Renal cortical epithelial cell (primary cell): ENCODE measurements around the gene FBXO41. TPM values are rescaled to one million over a fixed set of nuclear protein-coding genes. Genes with fewer than 3 reads are reported as not detected.

Source experiments
- DNase-seq: peaks from one replicate; pipeline ENCODE4 v3.0.0-alpha.2; 2011; ENCODE audit warnings: low read depth
- total RNA-seq: library from RNA; depleted of rRNA; stranded (reverse); fragments of >200 nt; gene quantifications from 2 replicates; pipeline ENCODE4 v1.2.3, GENCODE V29; 2014

The FBXO41 gene
- total RNA-seq, 1 donor from 2014 or later, result 6.3 TPM

DNA sequence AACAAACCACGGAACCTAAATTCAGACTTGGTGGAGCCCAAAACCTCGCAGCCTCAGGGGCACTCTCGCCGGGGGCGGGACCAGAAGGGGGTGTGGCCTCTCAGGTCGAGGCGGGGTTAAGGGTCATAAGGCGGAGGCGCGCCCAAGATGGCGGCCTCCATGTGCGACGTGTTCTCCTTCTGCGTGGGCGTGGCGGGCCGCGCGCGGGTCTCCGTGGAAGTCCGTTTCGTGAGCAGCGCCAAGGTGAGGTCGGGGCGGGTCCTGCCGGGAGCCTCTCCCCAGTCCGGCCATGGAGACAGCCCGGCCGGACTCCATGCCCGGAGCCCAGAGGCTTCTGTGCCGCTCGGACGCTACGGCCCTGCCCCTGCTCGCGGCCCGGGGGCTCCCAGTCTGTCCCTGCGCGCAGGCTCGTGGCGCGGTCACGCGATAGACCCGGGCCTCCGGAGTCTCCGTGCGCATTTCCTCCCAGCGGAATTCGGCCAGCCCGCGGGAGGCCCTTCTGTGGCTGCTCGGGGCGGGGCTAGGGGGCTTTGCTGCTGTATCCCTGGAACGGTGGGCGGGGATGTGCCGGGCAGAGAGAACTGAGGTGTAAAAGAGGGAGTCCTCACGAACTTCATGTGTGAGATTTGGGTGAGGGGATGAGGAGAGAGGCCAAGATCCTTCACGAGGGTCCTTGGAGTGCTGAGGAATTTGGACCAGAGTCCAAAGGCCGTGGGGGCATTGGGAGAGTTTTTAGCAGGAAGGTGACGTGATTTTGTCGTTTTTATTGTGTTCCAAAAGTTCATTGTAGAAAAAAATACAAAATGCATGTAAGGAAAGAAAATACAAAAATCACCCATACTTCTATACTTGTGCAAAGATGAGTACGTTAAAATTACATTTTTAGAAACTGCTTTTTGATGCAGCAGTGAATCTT is 69.9 kb downstream of the FBXO41 start, which contains the start of gene SMYD5:
TSS of gene SMYD5 (plus strand) at position 126 of the 916 bp plus-strand sequence. CDS start at position 148, 22 bp downstream.
- DNase-seq, result peak; percentile 47

DNA sequence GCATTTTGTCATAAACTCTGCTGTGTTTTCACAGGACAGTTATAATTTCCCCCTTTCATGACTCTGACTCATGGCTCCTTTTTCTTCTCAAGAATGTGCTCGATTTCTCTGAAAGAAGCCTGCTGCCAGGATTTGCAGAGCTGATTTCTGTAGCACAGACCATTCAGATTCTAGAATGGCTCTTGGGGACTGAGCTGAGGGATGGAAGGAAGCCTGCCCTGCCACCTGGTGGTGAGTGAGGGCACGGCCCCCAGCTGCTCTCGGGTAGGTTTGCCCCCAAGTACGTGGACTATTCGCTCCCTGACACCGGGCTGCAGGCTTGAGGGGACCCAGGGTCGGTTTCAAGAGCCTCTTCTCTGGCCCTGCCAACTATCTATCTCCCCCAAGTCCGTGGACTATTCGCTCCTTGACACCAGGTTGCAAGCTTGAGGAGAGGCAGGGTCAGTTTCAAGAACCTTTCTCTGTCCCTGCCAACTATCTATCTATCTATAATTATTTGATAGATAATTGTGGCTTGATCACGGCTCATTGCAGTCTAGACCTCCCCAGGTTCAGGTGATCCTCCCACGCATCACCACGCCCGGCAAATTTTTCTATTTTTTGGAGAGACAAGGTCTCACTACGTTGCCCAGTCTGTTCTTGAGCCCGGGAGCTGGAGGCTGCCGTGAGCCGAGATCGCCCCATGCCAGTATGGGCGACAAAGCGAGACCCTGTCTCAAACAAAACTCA is 71.7 kb downstream of the FBXO41 start:
- peak; percentile 67 for DNase-seq

DNA sequence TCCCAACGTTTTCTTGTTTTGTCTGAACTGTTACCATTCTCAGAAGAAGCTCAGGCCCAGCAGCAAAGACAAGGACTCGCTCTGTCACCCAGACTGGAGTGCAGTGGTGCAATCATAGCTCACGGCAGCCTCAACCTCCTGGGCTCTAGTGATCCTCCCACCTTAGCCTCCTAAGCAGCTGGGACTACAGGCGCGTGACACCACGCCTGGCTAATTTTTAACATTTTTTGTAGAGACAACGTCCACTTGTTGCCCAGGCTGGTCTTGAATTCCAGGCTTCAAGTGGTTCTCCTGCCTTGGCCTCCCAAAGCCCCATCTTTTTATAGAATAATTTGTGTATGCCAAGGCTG is 72.2 kb downstream of the FBXO41 start:
- no peak for DNase-seq

DNA sequence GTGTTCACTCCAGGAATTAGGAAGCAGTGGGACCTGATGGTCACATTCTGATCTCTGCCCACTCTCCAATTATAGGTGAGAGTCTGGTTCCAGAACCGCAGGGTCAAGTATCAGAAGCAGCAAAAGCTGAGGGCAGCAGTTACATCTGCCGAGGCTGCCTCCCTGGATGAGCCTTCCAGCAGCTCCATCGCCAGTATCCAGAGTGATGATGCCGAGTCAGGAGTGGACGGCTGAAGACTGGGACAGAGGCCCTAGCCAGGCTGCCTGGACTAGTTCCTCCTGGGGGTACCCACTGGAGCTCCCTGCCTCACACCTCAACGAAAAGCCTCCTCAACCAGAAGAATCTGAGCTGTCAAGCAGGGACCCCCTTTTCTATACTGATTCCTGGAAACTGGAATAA is 73.6 kb downstream of the FBXO41 start:
- DNase-seq, result no peak

DNA sequence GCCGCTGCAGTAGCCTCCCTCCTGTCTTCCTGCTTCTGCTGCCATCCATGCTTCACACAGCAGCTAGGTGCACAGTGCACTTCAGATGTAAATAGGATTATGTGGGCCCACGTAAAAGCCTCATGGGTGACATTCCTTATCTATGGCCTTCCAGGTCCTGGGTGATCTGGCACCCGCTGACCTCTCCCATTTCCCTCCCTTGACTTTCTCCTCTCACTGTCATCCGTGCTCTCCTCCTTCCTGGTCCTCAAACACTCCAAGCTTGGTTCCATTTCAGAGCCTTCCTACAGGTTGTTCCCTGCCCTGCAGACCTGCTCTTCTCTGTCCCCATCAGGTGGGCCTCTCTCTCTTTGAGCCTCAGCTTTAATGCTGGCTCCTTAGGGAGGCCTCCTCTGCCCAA is 74.3 kb downstream of the FBXO41 start:
- DNase-seq, result no peak

DNA sequence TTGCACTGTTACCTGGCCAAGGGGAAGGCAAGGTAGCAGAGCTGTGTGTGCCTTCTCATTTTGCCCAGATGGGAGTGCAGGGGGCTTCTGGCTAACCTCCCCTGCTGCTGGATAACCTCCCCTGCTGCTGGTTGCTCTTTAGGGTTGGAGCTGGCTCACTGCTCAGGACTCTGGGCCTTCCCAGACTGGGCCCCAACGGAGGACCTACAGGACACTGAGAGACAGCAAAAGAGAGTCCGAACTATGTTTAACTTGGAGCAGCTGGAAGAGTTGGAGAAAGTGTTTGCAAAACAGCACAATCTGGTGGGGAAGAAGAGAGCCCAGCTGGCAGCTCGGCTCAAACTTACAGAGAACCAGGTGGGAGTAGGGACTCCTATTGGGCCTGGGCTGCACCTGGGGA is 76.0 kb downstream of the FBXO41 start:
- no peak for DNase-seq

DNA sequence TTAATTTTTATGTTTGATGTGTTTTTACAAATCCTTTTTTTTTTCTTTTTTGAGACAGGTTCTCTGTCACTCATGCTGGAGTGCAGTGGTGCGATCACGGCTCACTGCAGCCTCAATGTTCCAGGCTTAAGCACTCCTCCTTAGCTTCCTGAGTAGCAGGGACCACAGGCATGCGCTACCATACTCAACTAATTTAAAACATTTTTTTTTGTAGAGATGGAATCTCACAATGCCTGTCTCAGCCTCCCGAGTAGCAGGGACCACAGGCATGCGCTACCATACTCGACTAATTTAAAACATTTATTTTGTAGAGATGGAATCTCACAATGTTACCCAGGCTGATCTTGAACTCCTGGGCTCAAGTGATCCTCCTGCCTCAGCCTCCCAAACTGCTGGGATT is 78.7 kb downstream of the FBXO41 start:
- no peak for DNase-seq

Other genes starting within 250 kb of the FBXO41 start
- 5.9 and 16.0 TPM in 2 replicates for gene SFXN5, start 212.8 kb downstream of the FBXO41 start, total RNA-seq
- gene RAB11FIP5, start 171.5 kb downstream of the FBXO41 start, total RNA-seq, result 43.4 and 102 TPM in 2 replicates
- gene NOTO, start 81.9 kb downstream of the FBXO41 start, total RNA-seq, result not detected in 2 replicates
- gene SMYD5, start 70.2 kb downstream of the FBXO41 start, total RNA-seq, result 21.2 and 25.2 TPM in 2 replicates
- gene PRADC1, start 51.2 kb downstream of the FBXO41 start, total RNA-seq, result 5.8 and 13.7 TPM in 2 replicates
- gene CCT7, start 50.2 kb downstream of the FBXO41 start, total RNA-seq, result 270 and 425 TPM in 2 replicates
- not detected in 2 replicates for gene EGR4, start 9.1 kb upstream of the FBXO41 start, total RNA-seq
- gene ALMS1, start 101.4 kb upstream of the FBXO41 start, total RNA-seq, result 11.1 and 31.0 TPM in 2 replicates